Activated CD4-positive, alpha-beta T cell treated with anti-CD3 and anti-CD28 coated beads, Interleukin-2, amount 50 U/mL, for 4 hours (primary cell): ENCODE results near the gene PTPRE.
A peak's percentile ranks its signal among the peaks of the same experiment; 100 is the strongest.

Experiments used
- DNase-seq, 2 experiments: peaks; one replicate each; pipeline ENCODE4 v3.0.0-alpha.2; 2020

PTPRE gene

GRCh38 chr10:128007056-128007455, 100.2 kb downstream of the PTPRE start:
- no peak for DNase-seq

- DNase-seq, result no peak
Measured at GRCh38 chr10:128007971-128008370, 101.1 kb downstream of the PTPRE start.

DNA sequence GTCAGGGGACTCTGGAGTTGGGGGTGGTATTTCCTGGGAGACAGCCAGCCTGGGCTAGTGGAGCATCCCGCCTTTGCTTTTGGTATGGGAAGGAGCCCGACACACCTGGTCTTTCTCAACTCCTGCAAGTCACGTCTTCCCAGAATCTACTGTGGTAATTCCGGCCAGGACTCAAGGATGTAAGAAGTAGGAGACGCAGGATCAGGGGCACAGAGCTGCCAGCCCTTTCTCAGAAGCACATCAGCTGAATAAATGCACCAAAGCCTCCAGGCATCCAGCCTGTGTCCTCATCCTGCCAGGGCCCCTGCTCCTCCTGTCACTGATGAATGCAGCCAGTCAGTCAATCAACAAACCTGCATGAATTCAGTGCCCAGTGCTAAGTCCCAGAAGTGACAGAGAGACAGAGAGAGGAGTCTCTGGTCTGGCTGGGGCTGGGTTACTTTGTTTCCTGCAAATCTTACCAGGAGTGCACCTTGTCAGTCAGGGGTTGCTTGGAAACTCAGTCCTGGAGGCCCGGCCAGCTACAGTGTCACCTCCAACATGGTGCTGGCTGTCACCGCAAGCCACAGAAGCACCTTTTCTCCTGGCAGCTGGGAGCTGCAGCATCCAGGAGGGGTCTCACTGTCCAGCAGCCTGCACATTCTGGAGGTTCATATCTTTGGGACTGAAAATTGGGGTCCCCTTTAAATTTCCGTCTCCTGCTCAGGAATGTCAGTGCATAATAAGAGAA, 101.8 kb downstream of the PTPRE start:
- no peak for DNase-seq

DNA sequence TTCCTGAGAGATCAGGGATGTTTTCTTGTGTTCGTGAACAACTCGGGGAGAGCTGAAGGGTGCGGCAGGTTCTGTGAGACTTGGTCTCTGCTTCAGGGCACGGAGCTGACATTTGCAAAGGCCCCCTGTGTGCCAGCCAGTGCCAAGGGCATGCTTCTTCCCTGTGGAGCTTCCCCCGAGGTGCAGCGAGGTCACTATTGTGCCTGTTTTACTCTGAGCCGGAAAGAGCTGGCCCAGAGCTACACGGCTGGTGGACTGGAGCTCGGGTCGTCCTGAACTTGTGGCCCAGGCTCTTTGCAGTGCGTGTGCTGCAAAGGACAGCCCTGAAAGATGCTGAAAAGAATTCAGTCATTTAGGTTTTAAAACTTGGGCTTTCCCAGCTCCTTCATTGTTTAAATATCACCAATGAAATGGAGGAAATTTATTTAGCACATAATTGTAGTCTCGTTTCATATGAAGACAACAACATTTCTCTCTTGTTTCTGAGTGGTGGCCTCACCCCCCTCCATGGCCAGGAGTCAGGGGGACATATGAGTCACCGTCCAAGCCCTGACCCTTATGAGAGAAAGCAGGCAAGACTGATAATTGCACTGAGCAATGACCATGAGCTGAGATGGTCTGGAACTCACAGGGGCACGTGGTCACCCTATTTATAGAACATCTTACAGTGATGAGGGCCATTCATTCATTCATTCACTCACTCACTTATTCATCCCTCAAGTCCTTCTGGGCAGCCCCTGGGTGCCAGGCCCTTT, 102.6 kb downstream of the PTPRE start:
- DNase-seq, result no peak

DNA sequence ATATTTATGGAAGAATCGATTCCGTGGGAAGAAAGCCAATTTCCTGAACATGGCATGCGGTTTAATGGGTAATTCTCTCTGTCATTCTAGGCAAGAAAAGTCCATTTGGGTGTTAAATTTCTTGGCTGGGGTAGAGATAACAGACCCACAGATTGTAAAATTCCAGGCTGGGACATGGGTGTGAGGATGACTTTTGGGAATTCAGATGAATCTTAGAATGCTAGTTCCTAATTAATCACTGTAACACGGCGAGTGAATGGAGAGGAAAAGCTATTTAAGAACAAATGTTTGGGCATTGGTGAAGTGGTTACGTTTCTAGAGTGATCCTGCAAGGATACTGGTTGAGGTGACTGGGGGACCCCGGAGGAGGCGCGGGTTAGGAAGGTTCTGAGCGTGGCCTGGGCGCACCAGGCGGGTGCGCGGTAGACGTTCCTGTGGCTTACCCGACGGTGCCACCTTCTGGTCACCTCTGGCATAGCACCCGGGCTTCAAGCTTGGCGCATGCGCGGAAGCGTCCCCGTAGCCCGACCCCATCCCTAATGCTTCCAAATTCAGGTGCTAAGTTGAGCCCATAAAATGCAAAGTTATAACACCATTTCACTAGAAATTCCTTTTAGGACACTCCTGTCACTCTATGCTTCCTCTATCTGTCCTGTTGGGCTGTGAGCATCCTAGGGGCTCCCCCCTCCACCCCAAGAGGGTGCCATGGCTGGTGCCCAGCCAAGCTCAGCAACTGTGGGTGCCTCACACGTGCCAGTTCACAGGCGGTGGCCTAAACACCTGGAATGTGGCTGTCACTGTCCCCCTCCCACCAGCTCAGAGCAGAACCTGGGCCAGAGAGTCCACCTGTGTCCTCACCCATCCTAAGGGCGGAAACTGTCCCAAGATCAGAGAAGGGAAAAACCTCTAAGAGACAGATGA, 104.4 kb downstream of the PTPRE start:
- peak; percentile 81 to 87 for DNase-seq

DNA sequence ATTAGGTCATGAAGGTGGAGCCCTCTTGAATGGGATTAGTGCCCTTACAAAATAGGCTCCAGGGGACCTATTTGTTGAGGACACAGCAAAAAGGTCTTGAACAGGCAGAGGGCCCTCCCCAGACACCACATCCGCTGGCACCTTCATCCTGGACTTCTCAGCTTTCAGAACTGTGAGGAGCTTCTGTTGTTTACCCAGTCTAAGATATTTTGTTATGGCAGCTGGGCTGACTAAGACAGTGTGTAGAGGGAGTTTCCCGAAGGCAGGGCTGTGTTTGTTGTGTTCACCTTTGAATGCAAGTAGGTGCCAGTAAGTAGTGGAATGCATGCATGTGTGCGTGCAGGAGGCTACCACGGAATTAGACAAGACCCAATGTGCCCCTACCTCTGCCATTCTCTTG, 106.7 kb downstream of the PTPRE start:
- DNase-seq, result no peak

DNA sequence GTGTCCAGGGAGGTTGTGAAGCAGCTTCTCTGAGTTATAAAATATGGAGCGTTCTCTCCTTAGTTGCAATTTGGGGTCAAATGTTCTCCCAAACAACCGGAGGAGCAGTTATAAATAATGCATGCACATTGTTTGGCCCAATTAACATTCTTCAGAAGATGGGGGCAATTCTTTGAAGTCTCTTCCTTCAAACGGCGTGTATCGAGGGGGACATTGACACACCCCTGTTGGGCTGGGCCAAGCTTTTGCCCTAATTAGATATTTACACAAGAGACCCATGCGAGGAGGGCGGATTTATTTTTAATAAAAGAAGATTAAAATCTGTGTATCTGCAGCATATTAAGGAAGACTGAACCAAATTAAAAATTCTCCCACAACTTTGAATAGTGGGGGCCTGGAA, 107.3 kb downstream of the PTPRE start:
- no peak for DNase-seq

- DNase-seq, result no peak
Measured at GRCh38 chr10:128016423-128017060, 109.6 kb downstream of the PTPRE start.

- DNase-seq, result no peak
Measured at GRCh38 chr10:128017822-128018221, 110.9 kb downstream of the PTPRE start.

GRCh38 chr10:128018236-128018635, 111.3 kb downstream of the PTPRE start:
- DNase-seq, result no peak

DNA sequence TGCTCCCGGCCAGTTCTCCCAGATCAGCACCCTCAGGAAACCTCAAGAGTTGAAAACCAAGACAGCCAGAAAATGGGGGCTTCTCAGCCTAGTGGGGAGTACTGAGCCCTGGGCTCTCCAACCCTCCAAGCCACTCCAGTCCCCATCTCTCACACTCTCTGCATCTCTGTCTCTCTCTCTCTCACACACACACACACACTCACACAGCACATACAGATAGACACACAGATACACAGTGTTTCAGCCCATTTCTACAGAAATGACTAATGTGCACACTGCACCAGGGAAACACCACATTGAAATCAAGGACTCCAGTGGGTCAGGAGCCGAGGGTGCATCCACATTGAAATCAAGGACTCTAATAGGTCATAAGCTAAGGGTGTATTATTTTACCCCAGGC, 111.8 kb downstream of the PTPRE start:
- DNase-seq, result no peak

DNA sequence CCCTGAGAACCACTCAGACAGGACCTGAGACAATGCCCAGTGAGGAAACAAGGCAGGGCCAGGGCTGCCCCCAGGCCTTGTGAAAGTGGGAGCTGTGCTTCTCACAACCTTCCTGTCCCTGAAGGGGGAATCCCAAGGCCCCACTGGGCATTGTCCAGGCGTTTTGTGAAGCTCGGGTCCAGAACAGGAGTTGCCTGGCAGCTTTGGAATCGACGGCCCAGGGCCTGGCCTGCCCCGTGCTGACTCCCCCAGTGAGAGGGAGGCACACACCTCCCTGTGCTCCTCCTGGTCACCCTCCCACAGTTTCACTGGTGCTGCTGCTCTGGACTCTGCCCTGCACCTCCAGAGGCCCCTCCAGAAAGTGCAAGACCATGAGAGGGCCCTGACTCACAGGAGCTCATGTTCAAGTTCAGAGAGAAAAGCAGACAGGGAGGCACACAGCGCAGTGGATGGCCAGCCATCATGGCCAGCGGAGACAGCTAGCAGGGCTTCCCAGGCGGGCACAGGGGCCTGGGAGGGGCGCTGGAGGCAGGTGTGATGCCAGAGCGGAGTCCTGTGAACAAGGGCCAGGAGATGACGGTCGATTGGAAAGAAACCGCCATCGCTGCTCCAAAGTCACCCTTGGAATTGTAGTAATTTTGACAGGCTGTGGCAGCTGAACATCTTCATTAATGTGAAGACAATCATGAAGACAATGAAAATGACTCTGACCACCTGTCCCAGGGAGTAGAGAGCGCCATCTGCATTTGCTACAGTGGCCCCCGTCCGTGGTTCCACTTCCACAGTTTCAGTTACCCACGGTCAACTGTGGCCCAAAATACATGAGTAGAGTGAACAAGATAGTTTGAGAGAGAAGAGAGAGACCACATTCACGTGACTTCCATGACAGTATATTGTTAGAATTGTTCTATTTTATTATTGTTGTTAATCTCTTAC, 115.6 kb downstream of the PTPRE start:
- DNase-seq, result no peak

- DNase-seq, result no peak
Measured at GRCh38 chr10:128024426-128024825, 117.5 kb downstream of the PTPRE start.

- no peak for DNase-seq
Measured at GRCh38 chr10:128025437-128025836, 118.5 kb downstream of the PTPRE start.

DNA sequence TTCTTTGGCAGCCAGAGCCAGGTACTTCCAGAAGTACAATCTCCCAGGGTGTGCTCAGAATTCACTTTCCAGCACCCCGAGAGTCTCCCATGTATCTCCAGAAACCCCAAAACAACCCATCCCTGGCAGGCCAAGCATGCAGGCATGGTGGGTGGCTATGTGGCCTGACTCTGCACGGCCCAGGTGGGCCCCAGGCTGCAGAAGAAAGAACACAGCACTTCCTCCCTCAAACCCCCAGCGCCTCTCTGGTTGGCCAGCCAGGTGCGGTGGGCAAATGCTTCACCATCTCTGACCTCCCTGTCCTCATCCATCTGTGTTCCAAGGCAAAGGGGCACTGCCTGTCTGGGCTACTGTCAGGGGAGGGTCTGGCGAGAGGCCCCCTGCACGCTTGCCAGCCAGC, 119.0 kb downstream of the PTPRE start:
- DNase-seq, result no peak

- no peak for DNase-seq
Measured at GRCh38 chr10:128026615-128027300, 119.9 kb downstream of the PTPRE start.

DNA sequence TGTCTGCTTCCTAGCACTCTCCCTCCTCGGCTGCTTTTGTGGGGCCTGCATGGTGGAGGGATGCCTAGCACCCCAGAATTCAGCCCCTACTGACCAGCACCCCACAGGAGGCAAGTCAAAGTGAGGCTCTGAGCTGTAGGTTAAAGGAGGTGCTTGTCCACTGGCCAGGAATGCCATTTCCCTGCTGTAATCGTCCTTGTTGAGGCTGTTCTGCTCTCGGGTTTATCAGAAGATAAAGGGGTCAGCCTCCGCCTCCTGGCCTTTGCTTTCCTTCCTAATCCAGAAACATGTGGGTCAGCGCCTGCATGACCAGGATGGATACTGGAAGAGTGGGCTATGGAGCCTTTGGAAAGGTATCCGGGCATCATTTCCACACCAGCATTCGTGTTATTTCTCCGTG, 120.4 kb downstream of the PTPRE start:
- no peak for DNase-seq

- DNase-seq, result no peak
Measured at GRCh38 chr10:128027822-128028507, 121.1 kb downstream of the PTPRE start.

DNA sequence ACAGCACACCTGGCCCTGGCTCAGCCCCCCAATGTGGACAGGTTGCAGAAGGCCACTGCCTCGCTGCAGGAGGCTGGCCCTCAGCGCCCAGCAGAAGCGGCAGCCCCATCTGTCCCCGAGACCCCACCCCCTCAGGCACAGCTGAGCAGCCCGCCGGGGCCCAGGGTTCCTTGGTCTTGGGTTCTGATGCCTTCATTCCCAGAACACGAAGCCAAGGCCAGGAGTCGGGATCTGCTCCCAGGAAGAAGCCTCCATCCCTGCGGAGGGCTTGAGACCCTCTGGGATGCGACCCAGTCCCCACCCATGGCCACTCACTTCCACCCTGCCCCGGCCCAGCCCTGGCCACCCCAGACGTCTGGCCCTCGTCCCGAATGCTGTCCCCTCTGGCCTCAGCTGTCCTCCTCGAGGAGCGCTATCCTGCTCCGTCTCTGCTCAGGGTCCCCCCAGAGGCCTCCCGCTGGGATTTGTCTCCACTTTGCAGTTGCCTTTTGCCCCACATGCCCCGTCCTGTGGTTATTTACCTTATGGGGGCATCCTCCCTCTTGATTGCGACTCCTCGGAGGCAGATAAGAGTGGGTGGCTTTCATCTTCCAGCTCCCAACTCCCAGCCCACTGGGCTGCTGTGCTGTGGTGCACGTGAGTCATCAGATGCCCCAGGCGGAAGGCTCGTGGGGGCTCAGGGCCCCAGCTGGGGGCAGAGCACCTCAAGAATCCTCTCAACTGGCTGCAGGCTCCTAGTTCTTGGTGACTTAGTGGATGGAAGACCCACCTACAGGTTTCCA, 121.8 kb downstream of the PTPRE start:
- DNase-seq, result no peak

DNA sequence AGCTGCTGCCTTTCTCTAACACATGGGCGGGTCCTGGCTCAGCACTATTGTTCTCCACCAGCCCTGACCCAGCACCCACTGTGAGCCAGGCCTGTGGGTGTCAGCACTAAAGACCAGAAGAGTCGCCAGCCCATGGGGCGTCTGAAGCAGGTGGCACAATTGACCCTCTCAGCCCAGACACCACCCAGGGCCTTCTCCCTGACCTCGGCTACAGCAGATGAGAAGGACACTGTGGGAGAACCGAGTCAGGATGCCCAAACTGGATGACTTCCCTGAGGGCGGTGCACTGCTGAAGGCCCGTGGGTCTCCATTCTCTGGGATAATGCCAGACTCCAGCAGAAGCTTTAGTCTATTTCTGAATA, 122.4 kb downstream of the PTPRE start:
- no peak for DNase-seq
